LNCaP clone FGC (cell line): Measurements from ENCODE around the gene CD83.

Experiments
- DNase-seq: peaks from one replicate; pipeline ENCODE4 v3.0.0-alpha.2; 2011; ENCODE audit warnings: low read depth
- H3K4me3 ChIP-seq: 2 replicates; pipeline ENCODE4 v1.5.1; 2011; ENCODE audit warnings: mild to moderate bottlenecking, low read depth, low read length, control low read depth
- TF ChIP-seq, protein P1 (sequence below): IDR thresholded peaks from 2 replicates; pipeline ENCODE4 v1.5.1; 2012; ENCODE audit warnings: mild to moderate bottlenecking; ENCODE audit not compliant: control insufficient read depth, insufficient read depth; ENCODE audit errors: extremely low read depth

The CD83 gene

DNA sequence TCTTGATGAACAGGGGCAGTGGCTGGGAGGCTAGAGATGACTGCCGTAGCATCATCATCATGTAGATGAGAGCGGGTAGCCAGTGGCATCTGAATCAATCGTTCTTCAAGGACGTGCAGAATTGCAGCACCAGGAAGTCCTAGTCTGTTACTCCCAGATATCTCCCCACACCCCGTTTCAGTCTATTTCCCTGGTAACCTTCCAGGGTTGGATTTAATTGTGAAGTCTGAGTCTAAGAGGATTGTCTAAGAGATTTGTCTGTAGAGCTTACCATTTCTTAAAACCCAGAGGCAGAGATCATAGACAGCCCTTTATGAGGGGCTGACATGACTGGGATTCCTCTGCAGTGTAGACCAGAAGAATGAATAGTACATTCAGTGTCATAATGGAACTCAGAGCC lies 16.6 kb upstream of the CD83 start:
- no peak for DNase-seq
- H3K4me3 ChIP-seq = no peak overlapping the region
- TF ChIP-seq, protein P1, sequence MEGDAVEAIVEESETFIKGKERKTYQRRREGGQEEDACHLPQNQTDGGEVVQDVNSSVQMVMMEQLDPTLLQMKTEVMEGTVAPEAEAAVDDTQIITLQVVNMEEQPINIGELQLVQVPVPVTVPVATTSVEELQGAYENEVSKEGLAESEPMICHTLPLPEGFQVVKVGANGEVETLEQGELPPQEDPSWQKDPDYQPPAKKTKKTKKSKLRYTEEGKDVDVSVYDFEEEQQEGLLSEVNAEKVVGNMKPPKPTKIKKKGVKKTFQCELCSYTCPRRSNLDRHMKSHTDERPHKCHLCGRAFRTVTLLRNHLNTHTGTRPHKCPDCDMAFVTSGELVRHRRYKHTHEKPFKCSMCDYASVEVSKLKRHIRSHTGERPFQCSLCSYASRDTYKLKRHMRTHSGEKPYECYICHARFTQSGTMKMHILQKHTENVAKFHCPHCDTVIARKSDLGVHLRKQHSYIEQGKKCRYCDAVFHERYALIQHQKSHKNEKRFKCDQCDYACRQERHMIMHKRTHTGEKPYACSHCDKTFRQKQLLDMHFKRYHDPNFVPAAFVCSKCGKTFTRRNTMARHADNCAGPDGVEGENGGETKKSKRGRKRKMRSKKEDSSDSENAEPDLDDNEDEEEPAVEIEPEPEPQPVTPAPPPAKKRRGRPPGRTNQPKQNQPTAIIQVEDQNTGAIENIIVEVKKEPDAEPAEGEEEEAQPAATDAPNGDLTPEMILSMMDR = no peak

DNA sequence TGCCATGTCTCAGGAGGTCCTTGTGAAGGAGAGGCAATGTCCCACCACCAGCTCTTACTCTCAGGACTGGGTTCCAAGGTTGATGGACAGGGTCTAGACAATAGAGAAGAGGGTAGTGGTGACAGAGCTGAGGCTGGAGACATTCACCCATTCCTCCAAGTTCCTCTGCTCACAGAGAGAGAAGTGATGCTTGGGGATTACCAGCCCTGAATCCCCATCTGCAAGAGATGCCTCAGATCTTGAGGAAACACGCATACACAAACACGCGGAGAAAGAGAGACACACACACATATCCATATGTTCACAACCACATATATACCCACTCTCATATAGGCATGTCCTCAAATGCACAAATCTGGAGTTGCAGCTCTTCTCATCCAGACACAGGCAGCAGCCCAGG lies 15.2 kb upstream of the CD83 start:
- DNase-seq = no peak
- TF ChIP-seq, protein P1 = no peak
- no peak overlapping the region for H3K4me3 ChIP-seq

DNA sequence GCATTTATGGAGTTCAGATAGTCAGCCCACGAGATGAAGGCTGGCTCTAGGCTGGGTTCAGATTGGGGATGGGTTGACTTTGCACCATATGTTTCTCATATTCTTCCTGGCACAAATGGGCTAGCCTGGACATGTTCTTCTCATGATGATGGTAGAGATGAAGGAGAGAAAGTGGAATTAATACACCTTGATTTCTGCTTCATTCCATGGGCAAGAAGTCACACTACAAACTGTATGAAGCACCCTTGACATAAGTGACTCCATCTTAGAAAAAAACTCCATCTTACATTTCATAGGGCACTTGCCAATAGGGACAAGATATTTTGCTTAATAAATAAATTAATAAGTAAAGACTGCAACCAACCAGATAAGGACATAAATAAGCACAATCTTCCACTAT lies 12.0 kb upstream of the CD83 start:
- no peak overlapping the region for H3K4me3 ChIP-seq
- TF ChIP-seq, protein P1 = no peak
- no peak for DNase-seq

GRCh38 chr6:14107000-14107399 lies 10.6 kb upstream of the CD83 start:
- DNase-seq = no peak
- H3K4me3 ChIP-seq = no peak overlapping the region
- TF ChIP-seq, protein P1 = no peak

DNA sequence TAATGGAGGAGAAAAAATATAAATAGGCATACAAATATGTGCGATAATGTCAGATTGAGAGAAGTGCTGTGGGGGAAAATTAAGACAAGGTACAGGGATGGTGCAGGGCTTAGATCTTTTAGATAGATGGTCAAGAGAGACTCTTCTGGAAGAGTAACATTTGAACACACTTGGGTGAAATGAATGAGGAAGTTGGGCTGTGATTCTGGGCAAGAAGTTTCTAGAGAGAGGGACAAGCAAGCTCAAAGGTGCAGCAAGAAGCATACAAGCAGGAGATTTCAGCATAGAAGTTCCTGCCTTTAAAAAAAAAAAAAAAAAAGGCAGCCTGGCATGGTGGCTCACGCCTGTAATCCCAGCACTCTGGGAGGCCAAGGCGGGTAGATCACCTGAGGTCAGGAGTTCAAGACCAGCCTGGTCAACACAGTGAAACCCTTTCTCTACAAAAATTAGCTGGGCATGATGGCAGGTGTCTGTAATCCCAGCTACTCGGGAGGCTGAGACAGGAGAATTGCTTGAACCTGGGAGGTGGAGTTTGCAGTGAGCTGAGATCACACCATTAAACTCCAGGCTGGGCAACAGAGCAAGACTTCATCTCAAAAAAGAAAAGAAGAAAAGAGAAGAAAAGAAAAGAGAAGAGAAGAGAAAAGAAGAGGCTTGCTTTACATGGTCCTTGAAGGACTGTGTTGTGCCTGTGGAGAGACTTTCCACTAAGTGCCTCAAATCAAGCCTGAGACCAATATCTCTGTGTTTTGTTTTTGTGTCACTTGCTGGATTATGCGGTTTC lies 9.7 kb upstream of the CD83 start:
- TF ChIP-seq, protein P1 = no peak
- no peak for DNase-seq
- H3K4me3 ChIP-seq = no peak overlapping the region

DNA sequence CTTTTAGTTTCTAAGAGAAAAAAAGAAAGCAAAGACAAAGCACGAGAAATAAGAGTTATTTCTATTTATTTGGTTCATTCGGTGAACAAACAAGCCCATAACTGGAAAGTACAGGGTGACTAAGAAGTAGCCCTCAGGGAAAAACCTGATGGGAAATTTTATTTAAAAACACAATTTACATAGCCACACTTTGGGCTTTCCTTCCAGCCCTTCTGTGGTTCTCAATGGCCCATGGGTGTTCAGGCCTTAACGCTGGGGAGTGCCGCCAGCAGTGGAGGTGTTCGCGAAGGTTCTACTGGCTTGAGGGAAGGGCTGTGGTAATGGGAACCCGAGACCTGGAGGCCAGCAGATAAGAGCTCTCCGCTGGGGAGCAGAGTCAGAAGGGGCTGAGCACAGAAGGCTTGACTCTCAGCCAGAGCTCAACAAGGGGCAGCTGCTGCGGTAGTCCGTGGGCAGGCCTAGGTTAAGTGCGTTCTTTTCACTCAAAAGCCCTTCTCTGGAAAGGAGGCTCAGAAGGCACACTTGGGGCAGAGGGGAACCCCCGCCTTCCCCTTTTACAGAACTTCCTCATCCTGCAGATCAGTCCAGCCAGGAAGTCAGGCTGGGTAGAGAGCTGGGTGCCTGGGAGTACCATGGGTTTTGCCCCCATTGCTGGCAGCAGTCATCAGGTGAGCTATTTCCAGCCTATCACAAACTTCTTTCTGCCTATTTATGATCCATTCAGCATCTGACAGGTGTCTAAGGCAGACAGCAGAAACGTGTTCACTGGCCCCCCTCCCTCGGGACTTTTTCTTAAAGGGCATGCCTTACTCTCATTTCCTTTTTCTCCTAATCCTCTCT lies 8.8 kb upstream of the CD83 start:
- DNase-seq = no peak
- TF ChIP-seq, protein P1 = no peak
- H3K4me3 ChIP-seq = no peak overlapping the region
